WTC11 (cell line): Measurements from ENCODE around the gene RSRC1. TPM values are rescaled to one million over a fixed set of nuclear protein-coding genes. Genes with fewer than 3 reads are reported as not detected.

Experiments used
- ATAC-seq: fragments of 200-7000 bp; cut with Tn5 transposase; 2 replicates; pipeline ENCODE4 v1.10.0; 2021; ENCODE audit warnings: mild to moderate bottlenecking, moderate library complexity
- CTCF ChIA-PET: fragments of 300-600 bp; sonication (Branson Sonifier 250); formaldehyde crosslinking; loops from one replicate; lab custom pipeline; 2021; ENCODE audit warnings: antibody characterized with exemption; lab: Charles Lee
- POLR2A ChIA-PET: fragments of 350-600 bp; sonication (Branson Sonifier 250); formaldehyde crosslinking; loops from one replicate; lab custom pipeline; 2021; ENCODE audit warnings: antibody characterized with exemption; lab: Charles Lee
- DNase-seq: peaks from one replicate; pipeline ENCODE4 v3.0.0; 2021; ENCODE audit warnings: low spot score
- H3K27ac Mint-ChIP-seq: 2 replicates; pipeline ENCODE4 v1.8.0; 2021; ENCODE audit warnings: mixed read lengths
- H3K27me3 Mint-ChIP-seq: 2 replicates; pipeline ENCODE4 v1.8.0; 2021; ENCODE audit warnings: low read depth, mild to moderate bottlenecking, moderate library complexity, mixed read lengths
- H3K36me3 Mint-ChIP-seq: 2 replicates; pipeline ENCODE4 v1.8.0; 2021; ENCODE audit warnings: mixed read lengths
- H3K4me1 Mint-ChIP-seq: 2 replicates; pipeline ENCODE4 v1.8.0; 2022; ENCODE audit warnings: mixed read lengths
- H3K4me3 Mint-ChIP-seq: 2 replicates; pipeline ENCODE4 v1.8.0; 2021; ENCODE audit warnings: mild to moderate bottlenecking, moderate library complexity, mixed read lengths
- H3K9me3 Mint-ChIP-seq: 2 replicates; pipeline ENCODE4 v1.8.0; 2021; ENCODE audit warnings: mixed read lengths
- CBFB ChIP-seq: sonication (generic); formaldehyde crosslinking; IDR thresholded peaks from 2 replicates; pipeline ENCODE4 v1.8.1; 2022; ENCODE audit warnings: mild to moderate bottlenecking, low read depth, missing genetic modification reagents
- CREB1 ChIP-seq: sonication (generic); formaldehyde crosslinking; IDR thresholded peaks from 2 replicates; pipeline ENCODE4 v1.8.0; 2023; ENCODE audit warnings: mild to moderate bottlenecking, missing genetic modification reagents
- CREM ChIP-seq: sonication (generic); formaldehyde crosslinking; IDR thresholded peaks from 2 replicates; pipeline ENCODE4 v1.8.1; 2022; ENCODE audit warnings: mild to moderate bottlenecking, missing genetic modification reagents, moderate library complexity
- GABPB1 ChIP-seq: sonication (generic); formaldehyde crosslinking; IDR thresholded peaks from 2 replicates; pipeline ENCODE4 v1.8.1; 2023; ENCODE audit warnings: mild to moderate bottlenecking, missing genetic modification reagents
- GRHL2 ChIP-seq: fragments of 250-450 bp; sonication (Bioruptor Pico); IDR thresholded peaks from 2 replicates; pipeline ENCODE4 v1.8.0; 2022; ENCODE audit warnings: mild to moderate bottlenecking, moderate library complexity; ENCODE audit not compliant: insufficient replicate concordance, severe bottlenecking
- GTF2I ChIP-seq: fragments of 250-450 bp; sonication (Bioruptor Pico); conservative IDR thresholded peaks from 2 replicates; pipeline ENCODE4 v1.4.0; 2021; ENCODE audit warnings: mild to moderate bottlenecking
- KAT7 ChIP-seq: sonication (generic); formaldehyde crosslinking; IDR thresholded peaks from 2 replicates; pipeline ENCODE4 v1.8.1; 2023; ENCODE audit warnings: missing genetic modification reagents, mild to moderate bottlenecking, borderline replicate concordance
- MXD4 ChIP-seq: fragments of 250-450 bp; sonication (Bioruptor Pico); IDR thresholded peaks from 2 replicates; pipeline ENCODE4 v1.8.0; 2021; ENCODE audit warnings: mild to moderate bottlenecking, moderate library complexity, borderline replicate concordance
- NFATC4 ChIP-seq: fragments of 250-450 bp; sonication (Bioruptor Pico); IDR thresholded peaks from 2 replicates; pipeline ENCODE4 v1.9.0; 2021; ENCODE audit warnings: mild to moderate bottlenecking
- NFE2L1 ChIP-seq: sonication (generic); formaldehyde crosslinking; IDR thresholded peaks from 2 replicates; pipeline ENCODE4 v1.8.1; 2023; ENCODE audit warnings: missing genetic modification reagents
- PRRX2 ChIP-seq: fragments of 250-450 bp; sonication (Bioruptor Pico); IDR thresholded peaks from 2 replicates; pipeline ENCODE4 v1.8.0; 2021; ENCODE audit warnings: mild to moderate bottlenecking
- SMAD3 ChIP-seq: sonication (generic); formaldehyde crosslinking; IDR thresholded peaks from 2 replicates; pipeline ENCODE4 v1.8.0; 2022; ENCODE audit warnings: missing genetic modification reagents, mild to moderate bottlenecking, borderline replicate concordance
- TEAD1 ChIP-seq: sonication (generic); formaldehyde crosslinking; IDR thresholded peaks from 2 replicates; pipeline ENCODE4 v1.8.0; 2022; ENCODE audit warnings: mild to moderate bottlenecking, missing genetic modification reagents
- TP53 ChIP-seq: sonication (generic); formaldehyde crosslinking; IDR thresholded peaks from 2 replicates; pipeline ENCODE4 v1.8.1; 2023; ENCODE audit warnings: mild to moderate bottlenecking, missing genetic modification reagents
- ZNF219 ChIP-seq: sonication (generic); formaldehyde crosslinking; IDR thresholded peaks from 2 replicates; pipeline ENCODE4 v1.8.0; 2023; ENCODE audit warnings: missing genetic modification reagents, mild to moderate bottlenecking, borderline replicate concordance
- ZNF232 ChIP-seq: sonication (generic); formaldehyde crosslinking; IDR thresholded peaks from 2 replicates; pipeline ENCODE4 v1.8.0; 2022; ENCODE audit warnings: mild to moderate bottlenecking, missing genetic modification reagents
- total RNA-seq: library from RNA; stranded (reverse); gene quantifications from 3 replicates; pipeline ENCODE4 v1.2.3, GENCODE V29; 2021
- TF ChIP-seq, protein P1 (sequence below): sonication (generic); formaldehyde crosslinking; IDR thresholded peaks from 2 replicates; pipeline ENCODE4 v1.8.0; 2023; ENCODE audit warnings: missing genetic modification reagents
- TF ChIP-seq, protein P2 (sequence below): sonication (generic); formaldehyde crosslinking; IDR thresholded peaks from 2 replicates; pipeline ENCODE4 v1.8.1; 2023; ENCODE audit warnings: mild to moderate bottlenecking, moderate library complexity, missing genetic modification reagents
- TF ChIP-seq, protein P3 (sequence below): sonication (generic); formaldehyde crosslinking; IDR thresholded peaks from 2 replicates; pipeline ENCODE4 v1.8.1; 2023; ENCODE audit warnings: mild to moderate bottlenecking, missing genetic modification reagents, moderate library complexity
- TF ChIP-seq, protein P4 (sequence below): sonication (generic); formaldehyde crosslinking; conservative IDR thresholded peaks from 2 replicates; pipeline ENCODE4 v1.8.1; 2023; ENCODE audit warnings: mild to moderate bottlenecking, low read depth, missing genetic modification reagents, moderate library complexity
- TF ChIP-seq, protein P5 (sequence below): sonication (generic); formaldehyde crosslinking; IDR thresholded peaks from 2 replicates; pipeline ENCODE4 v1.8.1; 2023; ENCODE audit warnings: mild to moderate bottlenecking, missing genetic modification reagents, moderate library complexity
- TF ChIP-seq, protein P6 (sequence below): sonication (generic); formaldehyde crosslinking; IDR thresholded peaks from 2 replicates; pipeline ENCODE4 v1.8.1; 2022; ENCODE audit warnings: mild to moderate bottlenecking, missing genetic modification reagents, moderate library complexity, borderline replicate concordance
- TF ChIP-seq, protein P7 (sequence below): sonication (generic); formaldehyde crosslinking; IDR thresholded peaks from 2 replicates; pipeline ENCODE4 v1.8.0; 2022; ENCODE audit warnings: mild to moderate bottlenecking, missing genetic modification reagents

The RSRC1 gene
- total RNA-seq, 1 experiment from 2014 or later: 21.3 TPM

DNA sequence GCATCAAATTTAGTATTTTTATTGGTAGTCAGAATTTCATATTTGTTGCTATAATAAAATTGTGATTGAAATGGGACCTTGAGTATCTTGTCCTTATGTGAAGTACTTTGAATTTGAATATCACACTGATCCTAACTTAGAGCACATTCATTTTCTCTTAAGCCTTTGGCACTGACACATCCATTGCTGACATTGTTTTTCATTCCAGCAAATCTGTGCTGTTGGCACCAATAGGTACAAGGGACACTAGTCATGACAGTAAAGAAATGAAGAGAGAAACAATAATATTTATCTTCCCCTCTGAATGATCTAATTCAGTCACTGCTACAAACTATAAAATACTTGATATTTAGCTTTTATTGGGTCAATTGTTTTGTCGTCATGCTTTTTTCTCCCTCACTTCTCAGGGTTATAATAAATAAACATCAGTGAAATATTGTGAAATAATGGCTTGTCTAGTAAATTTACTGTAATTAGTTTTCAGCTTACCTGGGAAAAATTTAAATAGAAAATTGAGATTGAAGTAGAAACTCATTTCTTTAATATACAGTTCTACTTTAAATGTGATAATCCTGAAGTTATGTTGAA is 294.3 kb downstream of the RSRC1 start:
- POLR2A ChIA-PET: no interaction called here
- Mint-ChIP-seq H3K27me3 (no peaks in the 10 kb centered on the region), H3K4me1 (peaks cover 5% of the 10 kb centered on the region), H3K27ac (no peak overlapping the region), H3K36me3 (no peaks in the 10 kb centered on the region), H3K4me3 (no peak overlapping the region), H3K9me3 (no peaks in the 10 kb centered on the region)
- ATAC-seq (no peak), DNase-seq (no peak)
- TF ChIP-seq, protein P1, sequence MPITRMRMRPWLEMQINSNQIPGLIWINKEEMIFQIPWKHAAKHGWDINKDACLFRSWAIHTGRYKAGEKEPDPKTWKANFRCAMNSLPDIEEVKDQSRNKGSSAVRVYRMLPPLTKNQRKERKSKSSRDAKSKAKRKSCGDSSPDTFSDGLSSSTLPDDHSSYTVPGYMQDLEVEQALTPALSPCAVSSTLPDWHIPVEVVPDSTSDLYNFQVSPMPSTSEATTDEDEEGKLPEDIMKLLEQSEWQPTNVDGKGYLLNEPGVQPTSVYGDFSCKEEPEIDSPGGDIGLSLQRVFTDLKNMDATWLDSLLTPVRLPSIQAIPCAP (CRISPR knock-in tag): no peak
- TF ChIP-seq, protein P2, sequence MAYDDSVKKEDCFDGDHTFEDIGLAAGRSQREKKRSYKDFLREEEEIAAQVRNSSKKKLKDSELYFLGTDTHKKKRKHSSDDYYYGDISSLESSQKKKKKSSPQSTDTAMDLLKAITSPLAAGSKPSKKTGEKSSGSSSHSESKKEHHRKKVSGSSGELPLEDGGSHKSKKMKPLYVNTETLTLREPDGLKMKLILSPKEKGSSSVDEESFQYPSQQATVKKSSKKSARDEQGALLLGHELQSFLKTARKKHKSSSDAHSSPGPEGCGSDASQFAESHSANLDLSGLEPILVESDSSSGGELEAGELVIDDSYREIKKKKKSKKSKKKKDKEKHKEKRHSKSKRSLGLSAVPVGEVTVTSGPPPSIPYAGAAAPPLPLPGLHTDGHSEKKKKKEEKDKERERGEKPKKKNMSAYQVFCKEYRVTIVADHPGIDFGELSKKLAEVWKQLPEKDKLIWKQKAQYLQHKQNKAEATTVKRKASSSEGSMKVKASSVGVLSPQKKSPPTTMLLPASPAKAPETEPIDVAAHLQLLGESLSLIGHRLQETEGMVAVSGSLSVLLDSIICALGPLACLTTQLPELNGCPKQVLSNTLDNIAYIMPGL (CRISPR knock-in tag): no peak
- TF ChIP-seq GTF2I (no peak), TEAD1 (CRISPR knock-in tag) (no peak), PRRX2 (CRISPR knock-in tag) (no peak), ZNF219 (no peak), SMAD3 (CRISPR knock-in tag) (no peak), MXD4 (no peak)
- TF ChIP-seq, protein P3, sequence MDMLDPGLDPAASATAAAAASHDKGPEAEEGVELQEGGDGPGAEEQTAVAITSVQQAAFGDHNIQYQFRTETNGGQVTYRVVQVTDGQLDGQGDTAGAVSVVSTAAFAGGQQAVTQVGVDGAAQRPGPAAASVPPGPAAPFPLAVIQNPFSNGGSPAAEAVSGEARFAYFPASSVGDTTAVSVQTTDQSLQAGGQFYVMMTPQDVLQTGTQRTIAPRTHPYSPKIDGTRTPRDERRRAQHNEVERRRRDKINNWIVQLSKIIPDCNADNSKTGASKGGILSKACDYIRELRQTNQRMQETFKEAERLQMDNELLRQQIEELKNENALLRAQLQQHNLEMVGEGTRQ (CRISPR knock-in tag): no peak
- CTCF ChIA-PET: interaction anchor here (1.8 kb wide), 1 partner anchor 30 kb away, joined by 7 read pairs; no protein-coding TSS in a partner anchor

DNA sequence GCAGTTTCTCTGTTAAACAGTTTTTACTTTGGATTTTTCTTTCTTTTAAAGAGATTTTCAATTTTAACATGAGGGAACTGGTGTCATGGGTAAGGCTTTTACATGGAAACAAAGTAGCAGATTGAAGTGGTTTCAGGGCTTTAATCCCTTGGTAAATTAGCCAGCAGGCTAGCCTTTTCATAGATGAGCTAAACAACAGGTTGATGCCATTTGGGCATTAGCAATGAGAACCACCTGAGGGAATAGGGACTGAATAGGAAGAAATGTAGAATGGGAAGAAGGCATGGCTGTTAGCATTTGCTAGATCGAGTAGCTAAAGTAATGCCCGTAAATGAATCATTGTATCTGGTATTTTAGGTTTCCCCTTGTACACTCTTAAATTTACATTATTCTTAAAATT is 295.6 kb downstream of the RSRC1 start:
- ATAC-seq (peak; percentile 66), DNase-seq (no peak)
- peaks cover 5% of the 10 kb centered on the region for H3K4me1 Mint-ChIP-seq
- no peak overlapping the region for H3K4me3 Mint-ChIP-seq
- no peaks in the 10 kb centered on the region for H3K27me3 Mint-ChIP-seq
- no peak overlapping the region for H3K27ac Mint-ChIP-seq
- ChIA-PET POLR2A (no interaction called here), CTCF (interaction anchor here (0.7 to 1.0 kb wide), 2 partner anchors 295 to 799 kb away, joined by 3 to 5 read pairs; partner anchors contain the start of gene RSRC1)
- no peaks in the 10 kb centered on the region for H3K36me3 Mint-ChIP-seq
- H3K9me3 Mint-ChIP-seq: no peaks in the 10 kb centered on the region
- TF ChIP-seq CBFB (no peak), TP53 (CRISPR knock-in tag) (no peak), NFATC4 (CRISPR knock-in tag) (no peak), CREB1 (CRISPR knock-in tag) (no peak), CREM (CRISPR knock-in tag) (no peak), GRHL2 (no peak), ZNF232 (CRISPR knock-in tag) (no peak), NFE2L1 (CRISPR knock-in tag) (no peak), KAT7 (CRISPR knock-in tag) (no peak), GABPB1 (CRISPR knock-in tag) (no peak)
- TF ChIP-seq, protein P4, sequence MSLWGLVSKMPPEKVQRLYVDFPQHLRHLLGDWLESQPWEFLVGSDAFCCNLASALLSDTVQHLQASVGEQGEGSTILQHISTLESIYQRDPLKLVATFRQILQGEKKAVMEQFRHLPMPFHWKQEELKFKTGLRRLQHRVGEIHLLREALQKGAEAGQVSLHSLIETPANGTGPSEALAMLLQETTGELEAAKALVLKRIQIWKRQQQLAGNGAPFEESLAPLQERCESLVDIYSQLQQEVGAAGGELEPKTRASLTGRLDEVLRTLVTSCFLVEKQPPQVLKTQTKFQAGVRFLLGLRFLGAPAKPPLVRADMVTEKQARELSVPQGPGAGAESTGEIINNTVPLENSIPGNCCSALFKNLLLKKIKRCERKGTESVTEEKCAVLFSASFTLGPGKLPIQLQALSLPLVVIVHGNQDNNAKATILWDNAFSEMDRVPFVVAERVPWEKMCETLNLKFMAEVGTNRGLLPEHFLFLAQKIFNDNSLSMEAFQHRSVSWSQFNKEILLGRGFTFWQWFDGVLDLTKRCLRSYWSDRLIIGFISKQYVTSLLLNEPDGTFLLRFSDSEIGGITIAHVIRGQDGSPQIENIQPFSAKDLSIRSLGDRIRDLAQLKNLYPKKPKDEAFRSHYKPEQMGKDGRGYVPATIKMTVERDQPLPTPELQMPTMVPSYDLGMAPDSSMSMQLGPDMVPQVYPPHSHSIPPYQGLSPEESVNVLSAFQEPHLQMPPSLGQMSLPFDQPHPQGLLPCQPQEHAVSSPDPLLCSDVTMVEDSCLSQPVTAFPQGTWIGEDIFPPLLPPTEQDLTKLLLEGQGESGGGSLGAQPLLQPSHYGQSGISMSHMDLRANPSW (CRISPR knock-in tag): no peak
- TF ChIP-seq, protein P5, sequence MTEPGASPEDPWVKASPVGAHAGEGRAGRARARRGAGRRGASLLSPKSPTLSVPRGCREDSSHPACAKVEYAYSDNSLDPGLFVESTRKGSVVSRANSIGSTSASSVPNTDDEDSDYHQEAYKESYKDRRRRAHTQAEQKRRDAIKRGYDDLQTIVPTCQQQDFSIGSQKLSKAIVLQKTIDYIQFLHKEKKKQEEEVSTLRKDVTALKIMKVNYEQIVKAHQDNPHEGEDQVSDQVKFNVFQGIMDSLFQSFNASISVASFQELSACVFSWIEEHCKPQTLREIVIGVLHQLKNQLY (CRISPR knock-in tag): no peak
- TF ChIP-seq, protein P6, sequence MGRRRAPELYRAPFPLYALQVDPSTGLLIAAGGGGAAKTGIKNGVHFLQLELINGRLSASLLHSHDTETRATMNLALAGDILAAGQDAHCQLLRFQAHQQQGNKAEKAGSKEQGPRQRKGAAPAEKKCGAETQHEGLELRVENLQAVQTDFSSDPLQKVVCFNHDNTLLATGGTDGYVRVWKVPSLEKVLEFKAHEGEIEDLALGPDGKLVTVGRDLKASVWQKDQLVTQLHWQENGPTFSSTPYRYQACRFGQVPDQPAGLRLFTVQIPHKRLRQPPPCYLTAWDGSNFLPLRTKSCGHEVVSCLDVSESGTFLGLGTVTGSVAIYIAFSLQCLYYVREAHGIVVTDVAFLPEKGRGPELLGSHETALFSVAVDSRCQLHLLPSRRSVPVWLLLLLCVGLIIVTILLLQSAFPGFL (CRISPR knock-in tag): no peak
- TF ChIP-seq, protein P3 (CRISPR knock-in tag): no peak
- TF ChIP-seq, protein P7, sequence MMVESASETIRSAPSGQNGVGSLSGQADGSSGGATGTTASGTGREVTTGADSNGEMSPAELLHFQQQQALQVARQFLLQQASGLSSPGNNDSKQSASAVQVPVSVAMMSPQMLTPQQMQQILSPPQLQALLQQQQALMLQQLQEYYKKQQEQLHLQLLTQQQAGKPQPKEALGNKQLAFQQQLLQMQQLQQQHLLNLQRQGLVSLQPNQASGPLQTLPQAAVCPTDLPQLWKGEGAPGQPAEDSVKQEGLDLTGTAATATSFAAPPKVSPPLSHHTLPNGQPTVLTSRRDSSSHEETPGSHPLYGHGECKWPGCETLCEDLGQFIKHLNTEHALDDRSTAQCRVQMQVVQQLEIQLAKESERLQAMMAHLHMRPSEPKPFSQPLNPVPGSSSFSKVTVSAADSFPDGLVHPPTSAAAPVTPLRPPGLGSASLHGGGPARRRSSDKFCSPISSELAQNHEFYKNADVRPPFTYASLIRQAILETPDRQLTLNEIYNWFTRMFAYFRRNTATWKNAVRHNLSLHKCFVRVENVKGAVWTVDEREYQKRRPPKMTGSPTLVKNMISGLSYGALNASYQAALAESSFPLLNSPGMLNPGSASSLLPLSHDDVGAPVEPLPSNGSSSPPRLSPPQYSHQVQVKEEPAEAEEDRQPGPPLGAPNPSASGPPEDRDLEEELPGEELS (CRISPR knock-in tag): no peak
